A549 (cell line): ENCODE data around the gene TNFSF8.

Experiments
- CTCF ChIP-seq: fragments of >200 bp; sonication (Bioruptor Twin); formaldehyde crosslinking; IDR thresholded peaks from 3 replicates; pipeline ENCODE4 v1.5.1; 2016
- EP300 ChIP-seq, 2 experiments: fragments of >200 bp; sonication (Bioruptor Twin); formaldehyde crosslinking; IDR thresholded peaks; 2 replicates in 1 of 2; 3 replicates in 1 of 2; pipeline ENCODE4 v1.6.1; 2016 to 2017
- HDAC2 ChIP-seq: fragments of 200-600 bp; sonication (generic); IDR thresholded peaks from 2 replicates; pipeline ENCODE4 v1.6.1; 2016
- MAX ChIP-seq: IDR thresholded peaks from 2 replicates; pipeline ENCODE4 v1.6.1; 2012
- POLR2A ChIP-seq: IDR thresholded peaks from 2 replicates; pipeline ENCODE4 v1.6.1; 2012; ENCODE audit warnings: mild to moderate bottlenecking, low read length
- RAD21 ChIP-seq, 2 experiments: fragments of >200 bp in 1 of 2; sonication (Bioruptor Twin) in 1 of 2; formaldehyde crosslinking in 1 of 2; IDR thresholded peaks in 1 of 2; conservative IDR thresholded peaks in 1 of 2; 2 replicates in 1 of 2; 3 replicates in 1 of 2; pipeline ENCODE4 v1.6.1; 2012 to 2018; ENCODE audit warnings: inconsistent platforms in 1 of 2
- REST ChIP-seq: fragments of 200-600 bp; sonication (generic); IDR thresholded peaks from 2 replicates; pipeline ENCODE4 v1.6.1; 2016; ENCODE audit warnings: antibody characterized with exemption, mild to moderate bottlenecking, moderate library complexity
- TP53 ChIP-seq: fragments of 250-450 bp; sonication (Bioruptor Pico); IDR thresholded peaks from 2 replicates; pipeline ENCODE4 v1.5.0; 2021; ENCODE audit warnings: mild to moderate bottlenecking, moderate library complexity

- no peak for TF ChIP-seq REST
- no peak for TF ChIP-seq POLR2A
- no peak for TF ChIP-seq MAX
- TF ChIP-seq CTCF, result no peak
- no peak for TF ChIP-seq RAD21 (conservative IDR thresholded peaks at IDR 0.05 in 1 of 2, IDR thresholded peaks at IDR 0.05 in 1 of 2)
- TF ChIP-seq HDAC2, result no peak
- TF ChIP-seq TP53 (CRISPR knock-in tag), result no peak
- no peak for TF ChIP-seq EP300 (IDR thresholded peaks at IDR 0.05)
Observed at GRCh38 chr9:114855488-114855887, 74.9 kb downstream of the TNFSF8 start.
